Trophoblast cell (in vitro differentiated cells and primary cell): ENCODE measurements around the gene NR1I2.

Experiments used
- DNase-seq, 2 donors: peaks; one replicate each; pipeline ENCODE4 v3.0.0-alpha.2; 2016
- H2AFZ ChIP-seq: 2 replicates; pipeline ENCODE4 v1.6.1; 2013; ENCODE audit warnings: low read length, moderate library complexity, mild to moderate bottlenecking; ENCODE audit not compliant: insufficient read depth, poor library complexity
- H2AK5ac ChIP-seq: 2 replicates; pipeline ENCODE4 v1.6.1; 2013; ENCODE audit warnings: mild to moderate bottlenecking, low read length
- H2BK120ac ChIP-seq: 2 replicates; pipeline ENCODE4 v1.6.1; 2013; ENCODE audit warnings: low read length, mild to moderate bottlenecking, moderate library complexity; ENCODE audit not compliant: insufficient read depth, poor library complexity
- H2BK12ac ChIP-seq: 2 replicates; pipeline ENCODE4 v1.6.1; 2013; ENCODE audit warnings: mild to moderate bottlenecking, low read length, moderate library complexity
- H2BK5ac ChIP-seq: 2 replicates; pipeline ENCODE4 v1.6.1; 2013; ENCODE audit warnings: low read length, low read depth, moderate library complexity, mild to moderate bottlenecking; ENCODE audit not compliant: poor library complexity
- H3K14ac ChIP-seq: 2 replicates; pipeline ENCODE4 v1.6.1; 2013; ENCODE audit warnings: mild to moderate bottlenecking, low read length
- H3K18ac ChIP-seq: 2 replicates; pipeline ENCODE4 v1.6.1; 2013; ENCODE audit warnings: mild to moderate bottlenecking, low read length
- H3K23ac ChIP-seq: 2 replicates; pipeline ENCODE4 v1.6.1; 2013; ENCODE audit warnings: low read length
- H3K27ac ChIP-seq: 2 replicates; pipeline ENCODE4 v1.5.1; 2013; ENCODE audit warnings: low read depth, mild to moderate bottlenecking, inconsistent platforms, low read length, moderate library complexity
- H3K27me3 ChIP-seq: 2 replicates; pipeline ENCODE4 v1.6.1; 2013; ENCODE audit warnings: inconsistent platforms, mild to moderate bottlenecking, low read length, moderate library complexity; ENCODE audit not compliant: insufficient read depth
- H3K36me3 ChIP-seq, 2 experiments: 1 replicate in 1 of 2; 2 replicates in 1 of 2; pipeline ENCODE4 v1.6.1; 2013; ENCODE audit warnings: low read length in 2 of 2, mild to moderate bottlenecking in 2 of 2, moderate library complexity in 1 of 2; ENCODE audit not compliant: insufficient read depth in 2 of 2, control insufficient read depth in 1 of 2
- H3K4ac ChIP-seq: 2 replicates; pipeline ENCODE4 v1.6.1; 2013; ENCODE audit warnings: low read depth, mild to moderate bottlenecking, low read length, moderate library complexity
- H3K4me1 ChIP-seq, 2 experiments: 1 replicate in 1 of 2; 2 replicates in 1 of 2; pipeline ENCODE4 v1.6.1; 2013; ENCODE audit warnings: low read length in 2 of 2, mild to moderate bottlenecking in 2 of 2, moderate library complexity in 1 of 2; ENCODE audit not compliant: insufficient read depth in 2 of 2, control insufficient read depth in 1 of 2
- H3K4me2 ChIP-seq: 2 replicates; pipeline ENCODE4 v1.6.1; 2013; ENCODE audit warnings: inconsistent platforms, mild to moderate bottlenecking, low read length, moderate library complexity
- H3K4me3 ChIP-seq: 2 replicates; pipeline ENCODE4 v1.5.1; 2013; ENCODE audit warnings: mild to moderate bottlenecking, low read depth, low read length, inconsistent platforms
- H3K79me1 ChIP-seq: one replicate; pipeline ENCODE4 v1.6.1; 2013; ENCODE audit warnings: low read length
- H3K79me2 ChIP-seq: 2 replicates; pipeline ENCODE4 v1.6.1; 2013; ENCODE audit warnings: low read length, mild to moderate bottlenecking; ENCODE audit not compliant: control insufficient read depth, insufficient read depth, poor library complexity
- H3K9ac ChIP-seq: 2 replicates; pipeline ENCODE4 v1.6.1; 2013; ENCODE audit warnings: mild to moderate bottlenecking, low read length
- H3K9me3 ChIP-seq: 2 replicates; pipeline ENCODE4 v1.6.1; 2013; ENCODE audit warnings: low read depth, mild to moderate bottlenecking, control low read depth, inconsistent platforms, low read length; ENCODE audit not compliant: insufficient read depth
- H4K12ac ChIP-seq: 2 replicates; pipeline ENCODE4 v1.6.1; 2013; ENCODE audit warnings: low read depth, mild to moderate bottlenecking, low read length, moderate library complexity
- H4K8ac ChIP-seq: 2 replicates; pipeline ENCODE4 v1.6.1; 2013; ENCODE audit warnings: low read depth, mild to moderate bottlenecking, low read length, moderate library complexity
- H4K91ac ChIP-seq: one replicate; pipeline ENCODE4 v1.6.1; 2013; ENCODE audit warnings: low read depth, mild to moderate bottlenecking, low read length, moderate library complexity
- WGBS: extraction: QIAGEN DNeasy Blood & Tissue Kit; methylation state at CpG from one replicate; pipeline ENCODE4 v1.1.7; 2013; ENCODE audit warnings: missing lambda C conversion rate; ENCODE audit not compliant: insufficient read length, insufficient coverage; ENCODE audit errors: extremely low coverage; 5-methylcytosine and 5-hydroxymethylcytosine counted together

NR1I2 gene

DNA sequence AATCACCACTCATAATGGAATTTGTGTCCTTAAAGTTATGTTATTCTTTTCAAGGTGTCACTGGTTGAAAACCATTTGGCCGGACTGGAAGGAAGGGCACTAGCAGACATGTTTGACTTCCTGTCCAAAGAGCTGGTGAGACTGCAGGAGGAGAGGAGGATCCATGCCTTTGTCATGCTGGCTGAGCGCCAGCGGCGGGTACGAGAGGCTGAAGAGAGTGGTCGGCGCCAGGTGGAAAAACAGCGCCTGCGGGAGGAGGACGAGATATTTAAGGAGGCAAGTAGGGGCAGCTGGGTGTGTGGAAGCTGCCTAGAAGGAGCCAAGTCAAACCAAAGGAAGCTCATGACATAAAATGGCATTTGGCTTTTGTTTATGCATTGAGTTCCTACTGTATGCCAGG, 38.0 kb upstream of the NR1I2 start:
- Histone ChIP-seq H3K36me3 (no peaks in the 10 kb centered on the region), H4K12ac (no peak overlapping the region), H3K79me2 (no peaks in the 10 kb centered on the region), H3K14ac (no peak overlapping the region), H3K4me2 (no peak overlapping the region), H2AFZ (no peak overlapping the region), H4K91ac (no peak overlapping the region), H2AK5ac (no peak overlapping the region), H3K4me3 (no peak overlapping the region), H3K9ac (no peak overlapping the region), H2BK120ac (no peak overlapping the region), H3K4me1 (no peaks in the 10 kb centered on the region), H3K27me3 (no peaks in the 10 kb centered on the region), H2BK5ac (no peak overlapping the region), H3K18ac (no peak overlapping the region), H3K23ac (no peak overlapping the region), H2BK12ac (no peak overlapping the region), H3K4ac (no peak overlapping the region), H3K27ac (no peak overlapping the region), H3K9me3 (no peaks in the 10 kb centered on the region), H3K79me1 (no peaks in the 10 kb centered on the region), H4K8ac (no peak overlapping the region)
- no CpG with 5 or more reads among the region's 10 CpGs for WGBS
- no peak for DNase-seq

DNA sequence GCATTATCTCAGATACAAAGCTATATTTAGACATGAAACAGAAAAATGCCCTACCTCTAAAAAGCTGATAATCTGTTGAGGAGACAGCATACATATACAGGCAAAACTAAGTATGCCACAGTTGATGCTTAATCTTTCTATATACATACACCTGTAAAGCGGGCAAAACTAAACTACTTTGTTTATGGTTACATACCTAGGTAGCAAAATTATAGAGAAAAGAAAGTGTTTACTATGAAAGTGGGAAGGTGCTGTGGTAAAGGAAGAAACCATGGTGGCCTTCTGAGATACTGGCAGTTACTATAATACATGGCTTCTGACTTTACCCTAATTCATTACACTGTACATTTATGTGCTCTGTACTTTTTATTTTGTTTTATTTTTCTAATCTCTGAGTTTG, 36.0 kb upstream of the NR1I2 start:
- no peaks in the 10 kb centered on the region for H3K4me1 ChIP-seq
- no peak overlapping the region for H4K12ac ChIP-seq
- H4K8ac ChIP-seq, result no peak overlapping the region
- no peaks in the 10 kb centered on the region for H3K27me3 ChIP-seq
- H3K9me3 ChIP-seq, result no peaks in the 10 kb centered on the region
- no peak overlapping the region for H3K27ac ChIP-seq
- no peak overlapping the region for H3K23ac ChIP-seq
- DNase-seq, result no peak
- no peak overlapping the region for H2BK120ac ChIP-seq
- no peak overlapping the region for H3K4me2 ChIP-seq
- H3K4ac ChIP-seq, result no peak overlapping the region
- H3K79me1 ChIP-seq, result no peaks in the 10 kb centered on the region
- H2BK12ac ChIP-seq, result no peak overlapping the region
- no CpG with 5 or more reads among the region's 1 CpG for WGBS
- H3K4me3 ChIP-seq, result no peak overlapping the region
- no peak overlapping the region for H4K91ac ChIP-seq
- H3K79me2 ChIP-seq, result no peaks in the 10 kb centered on the region
- H3K9ac ChIP-seq, result no peak overlapping the region
- no peaks in the 10 kb centered on the region for H3K36me3 ChIP-seq
- H3K18ac ChIP-seq, result no peak overlapping the region
- H2AFZ ChIP-seq, result no peak overlapping the region
- no peak overlapping the region for H2AK5ac ChIP-seq
- no peak overlapping the region for H2BK5ac ChIP-seq
- H3K14ac ChIP-seq, result no peak overlapping the region

DNA sequence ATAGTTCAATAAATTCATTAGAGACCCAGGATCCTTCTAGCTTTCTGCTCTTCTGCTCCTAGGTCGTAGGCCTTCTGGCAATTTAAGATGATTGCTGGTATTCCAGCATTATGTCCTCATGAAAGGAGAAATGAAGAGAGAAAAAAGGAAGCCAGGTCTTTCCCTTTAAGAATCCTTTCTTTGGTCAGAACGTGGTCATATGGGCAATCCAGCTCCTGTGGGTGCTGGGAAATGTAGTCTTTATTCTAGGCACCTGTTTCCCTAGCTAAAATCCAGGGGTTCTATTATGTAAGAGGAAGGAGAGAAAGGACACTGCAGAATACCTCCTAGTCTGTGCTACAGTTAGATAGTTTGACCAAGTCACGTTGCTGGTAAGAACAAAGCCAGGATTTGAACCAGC, 35.5 kb upstream of the NR1I2 start:
- H2AFZ ChIP-seq, result no peak overlapping the region
- no peak overlapping the region for H3K4ac ChIP-seq
- no peaks in the 10 kb centered on the region for H3K4me1 ChIP-seq
- H3K23ac ChIP-seq, result no peak overlapping the region
- no peaks in the 10 kb centered on the region for H3K79me1 ChIP-seq
- no CpG with 5 or more reads among the region's 3 CpGs for WGBS
- H4K91ac ChIP-seq, result no peak overlapping the region
- no peak overlapping the region for H3K4me3 ChIP-seq
- no peak overlapping the region for H2BK12ac ChIP-seq
- H2BK5ac ChIP-seq, result no peak overlapping the region
- no peaks in the 10 kb centered on the region for H3K79me2 ChIP-seq
- no peak overlapping the region for H2AK5ac ChIP-seq
- no peak overlapping the region for H3K27ac ChIP-seq
- H3K36me3 ChIP-seq, result no peaks in the 10 kb centered on the region
- H3K9ac ChIP-seq, result no peak overlapping the region
- DNase-seq, result no peak
- H3K9me3 ChIP-seq, result no peaks in the 10 kb centered on the region
- no peak overlapping the region for H3K4me2 ChIP-seq
- H3K27me3 ChIP-seq, result no peaks in the 10 kb centered on the region
- H4K8ac ChIP-seq, result no peak overlapping the region
- H3K18ac ChIP-seq, result no peak overlapping the region
- H3K14ac ChIP-seq, result no peak overlapping the region
- H4K12ac ChIP-seq, result no peak overlapping the region
- H2BK120ac ChIP-seq, result no peak overlapping the region

DNA sequence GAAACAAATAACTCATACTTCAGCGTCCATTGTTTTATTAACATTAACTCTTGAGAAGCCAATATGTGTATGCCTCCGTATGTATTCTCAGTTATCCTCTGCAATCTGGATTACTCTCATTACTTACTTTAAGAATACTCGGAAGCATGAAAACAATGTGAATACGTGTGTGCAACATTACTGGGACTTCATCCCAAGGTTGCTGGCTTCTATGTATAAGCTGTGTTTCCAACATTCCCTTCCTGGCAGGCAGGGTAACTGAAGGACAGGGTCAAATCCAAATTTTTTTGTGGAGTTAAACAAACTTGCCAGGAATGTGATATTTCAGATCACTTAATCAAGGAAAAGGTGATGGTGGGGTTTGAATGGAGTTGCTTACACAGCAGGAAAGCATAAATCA, 34.5 kb upstream of the NR1I2 start:
- Histone ChIP-seq H3K79me2 (no peaks in the 10 kb centered on the region), H3K79me1 (no peaks in the 10 kb centered on the region), H3K27me3 (no peaks in the 10 kb centered on the region), H4K8ac (no peak overlapping the region), H3K4me1 (no peaks in the 10 kb centered on the region), H2BK5ac (no peak overlapping the region), H3K4ac (no peak overlapping the region), H3K9me3 (no peaks in the 10 kb centered on the region), H3K36me3 (no peaks in the 10 kb centered on the region), H4K91ac (no peak overlapping the region), H3K14ac (no peak overlapping the region), H2BK120ac (no peak overlapping the region), H4K12ac (no peak overlapping the region), H3K9ac (no peak overlapping the region), H3K4me2 (no peak overlapping the region), H2AFZ (no peak overlapping the region), H2BK12ac (no peak overlapping the region), H3K4me3 (no peak overlapping the region), H3K23ac (no peak overlapping the region), H2AK5ac (no peak overlapping the region), H3K27ac (no peak overlapping the region), H3K18ac (no peak overlapping the region)
- no CpG with 5 or more reads among the region's 4 CpGs for WGBS
- DNase-seq, result no peak
